Measurements from ENCODE around the gene SH3BP5. TPM values are rescaled to one million over a fixed set of nuclear protein-coding genes. Genes with fewer than 3 reads are reported as not detected.
A peak's percentile ranks its signal among the peaks of the same experiment; 100 is the strongest.
"Not testable (repeated sequence)": the region's sequence is repeated elsewhere in the genome, so short reads cannot be mapped to it uniquely, and the experiment has no call there.

The SH3BP5 gene
- total RNA-seq, 2 experiments from 2014 or later, result 2.4 TPM

DNA sequence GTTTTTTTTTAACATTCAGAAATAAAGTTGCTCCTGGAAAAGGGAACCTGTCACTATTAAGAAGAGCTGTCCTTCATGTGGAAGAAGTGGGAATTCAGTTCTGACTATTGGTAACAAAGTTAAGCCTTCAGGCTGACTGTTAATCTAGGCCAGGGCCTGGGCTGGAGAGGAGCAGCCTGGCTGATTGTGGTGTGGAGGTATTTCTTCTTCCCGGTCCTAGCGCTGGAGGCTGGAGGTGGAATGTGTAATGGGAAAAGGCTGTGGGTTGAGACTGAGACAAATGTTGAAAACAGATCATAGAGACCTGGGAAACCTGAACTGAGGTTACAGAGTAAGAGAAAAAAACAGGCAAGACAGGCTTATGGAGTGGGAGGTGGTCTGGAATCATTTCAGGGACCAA, 23.8 kb upstream of the SH3BP5 start:
- Mint-ChIP-seq H3K27ac (peak overlapping the region; percentile 10), H3K4me3 (no peak overlapping the region), H3K9me3 (no peaks in the 10 kb centered on the region), H3K4me1 (peaks cover 19% of the 10 kb centered on the region), H3K27me3 (no peaks in the 10 kb centered on the region), H3K36me3 (no peaks in the 10 kb centered on the region)
- no peak for DNase-seq

DNA sequence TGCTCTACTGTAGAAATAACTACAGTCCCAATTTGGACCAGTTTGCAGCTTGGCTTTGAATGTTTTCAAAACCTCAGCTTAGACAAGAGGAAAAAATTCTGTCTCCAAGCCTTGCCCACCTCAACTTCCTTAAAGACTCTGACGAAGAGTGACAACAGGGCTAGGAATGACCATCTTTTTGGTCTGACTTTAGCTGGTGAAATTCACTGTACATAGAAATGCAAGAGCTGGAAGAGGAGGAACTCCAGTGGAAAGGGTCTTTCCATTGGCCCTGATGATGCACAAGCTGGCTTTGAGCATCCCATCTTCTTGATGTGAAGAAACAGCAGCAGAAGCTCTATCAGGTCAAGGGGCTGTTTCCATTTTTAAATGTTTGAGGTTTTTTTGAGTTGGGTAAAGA, 22.7 kb upstream of the SH3BP5 start:
- Mint-ChIP-seq H3K4me3 (no peak overlapping the region), H3K36me3 (no peaks in the 10 kb centered on the region), H3K27ac (no peak overlapping the region), H3K9me3 (no peaks in the 10 kb centered on the region), H3K4me1 (peaks cover 12% of the 10 kb centered on the region), H3K27me3 (no peaks in the 10 kb centered on the region)
- no peak for DNase-seq

DNA sequence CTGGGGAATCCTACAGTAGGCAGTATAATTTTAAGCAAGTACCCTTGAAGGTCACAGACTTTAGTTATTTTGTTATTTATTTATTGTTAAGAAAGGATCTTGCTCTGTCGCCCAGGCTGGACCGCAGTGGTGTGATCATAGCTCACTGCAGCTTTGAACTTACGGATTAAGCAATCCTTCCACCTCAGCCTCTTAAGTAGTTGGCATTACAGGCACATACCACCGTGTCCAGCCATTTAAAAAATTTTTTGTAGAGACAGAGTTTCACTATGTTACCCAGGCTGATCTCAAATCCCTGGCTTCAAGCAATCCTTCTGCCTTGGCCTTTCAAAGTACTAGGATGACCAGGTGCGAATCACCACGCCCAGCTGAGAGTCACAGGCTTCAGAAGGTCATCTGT, 22.1 kb upstream of the SH3BP5 start:
- H3K27ac Mint-ChIP-seq, result no peak overlapping the region
- peaks cover 12% of the 10 kb centered on the region for H3K4me1 Mint-ChIP-seq
- H3K9me3 Mint-ChIP-seq, result no peaks in the 10 kb centered on the region
- H3K4me3 Mint-ChIP-seq, result no peak overlapping the region
- no peak for DNase-seq
- H3K36me3 Mint-ChIP-seq, result no peaks in the 10 kb centered on the region
- no peaks in the 10 kb centered on the region for H3K27me3 Mint-ChIP-seq

DNA sequence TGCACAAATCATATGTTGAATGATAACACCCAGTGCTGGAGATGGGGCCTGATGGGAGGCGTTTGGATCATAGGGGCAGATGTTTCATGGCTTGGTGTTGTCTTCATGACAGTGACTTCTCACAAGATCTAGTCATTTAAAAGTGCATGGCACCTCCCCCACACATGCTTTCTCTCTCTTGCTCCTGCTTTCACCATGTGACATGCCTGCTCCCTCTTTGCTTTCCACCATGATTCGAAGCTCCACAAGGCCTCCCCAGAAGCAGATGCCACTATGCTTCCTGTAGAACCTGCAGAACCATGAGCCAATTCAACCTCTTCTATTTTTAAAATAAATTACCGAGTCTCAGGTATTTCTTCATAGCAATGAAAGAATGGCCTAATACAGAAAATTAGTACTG, 17.8 kb upstream of the SH3BP5 start:
- no peak for DNase-seq
- Mint-ChIP-seq H3K9me3 (no peaks in the 10 kb centered on the region), H3K36me3 (peaks cover 2% of the 10 kb centered on the region), H3K27ac (no peak overlapping the region), H3K27me3 (no peaks in the 10 kb centered on the region), H3K4me1 (peaks cover 21% of the 10 kb centered on the region), H3K4me3 (no peak overlapping the region)

DNA sequence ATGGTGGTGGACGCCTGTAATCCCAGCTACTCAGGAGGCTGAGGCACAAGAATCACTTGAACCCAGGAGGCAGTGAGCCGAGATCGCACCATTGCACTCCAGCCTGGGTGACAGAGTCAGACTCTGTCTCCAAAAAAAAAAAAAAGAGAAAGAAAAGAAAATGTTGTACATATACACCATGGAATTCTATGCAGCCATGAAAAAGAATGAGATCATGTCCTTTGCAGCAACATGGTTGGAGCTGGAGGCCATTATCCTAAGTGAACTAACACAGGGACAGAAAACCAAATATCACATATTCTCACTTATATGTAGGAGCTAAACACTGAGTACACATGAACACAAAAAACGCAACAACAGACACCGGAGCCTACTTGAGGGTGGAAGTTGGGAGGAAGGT, 17.1 kb upstream of the SH3BP5 start:
- H3K27ac Mint-ChIP-seq, H3K27me3 Mint-ChIP-seq, H3K4me3 Mint-ChIP-seq, H3K9me3 Mint-ChIP-seq, H3K36me3 Mint-ChIP-seq, DNase-seq: not testable (repeated sequence)
- peaks cover 22% of the 10 kb centered on the region for H3K4me1 Mint-ChIP-seq

DNA sequence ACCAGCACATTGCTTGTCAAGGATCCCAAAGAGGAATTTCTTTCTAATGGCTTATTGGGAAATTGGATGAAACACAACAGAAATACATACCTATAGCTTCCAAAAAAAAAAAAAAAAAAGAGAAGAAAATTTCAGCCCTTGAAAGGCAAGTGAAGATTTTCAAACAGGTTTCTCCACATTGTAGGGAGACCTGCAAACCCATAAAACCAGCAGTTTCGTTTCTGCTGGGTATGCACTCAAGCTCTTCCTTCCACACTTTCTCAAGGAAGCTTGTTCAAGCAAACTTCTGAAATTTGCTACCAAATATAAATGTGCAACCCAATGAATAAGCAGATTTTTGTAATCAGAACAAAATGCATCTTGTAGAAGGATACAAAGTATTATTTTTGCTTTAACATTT, 15.9 kb upstream of the SH3BP5 start:
- Mint-ChIP-seq H3K36me3 (peaks cover 2% of the 10 kb centered on the region), H3K27ac (no peak overlapping the region), H3K4me1 (peaks cover 22% of the 10 kb centered on the region), H3K27me3 (no peaks in the 10 kb centered on the region), H3K4me3 (no peak overlapping the region), H3K9me3 (no peaks in the 10 kb centered on the region)
- no peak for DNase-seq

DNA sequence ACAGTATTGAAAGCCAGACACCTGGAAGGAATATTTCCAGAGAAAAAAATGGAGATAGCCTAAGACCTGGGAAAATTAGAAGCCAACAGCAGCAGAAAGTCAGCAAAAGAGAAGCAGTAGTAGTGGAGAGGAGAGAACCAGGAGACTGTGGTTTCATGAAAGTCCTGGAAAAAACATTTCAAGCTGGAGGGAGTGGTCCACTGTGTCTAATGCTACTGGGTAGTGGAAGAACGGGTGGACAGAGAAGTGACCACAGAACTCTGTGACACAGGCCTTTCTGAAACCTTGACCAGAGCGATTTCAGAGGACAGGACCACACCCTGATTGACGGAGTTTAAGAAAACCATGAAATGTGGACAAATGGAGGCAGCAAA, 15.3 kb upstream of the SH3BP5 start:
- Mint-ChIP-seq H3K27me3 (no peaks in the 10 kb centered on the region), H3K4me3 (no peak overlapping the region), H3K9me3 (no peaks in the 10 kb centered on the region), H3K36me3 (peaks cover 2% of the 10 kb centered on the region), H3K27ac (no peak overlapping the region), H3K4me1 (peaks cover 22% of the 10 kb centered on the region)
- DNase-seq, result no peak

DNA sequence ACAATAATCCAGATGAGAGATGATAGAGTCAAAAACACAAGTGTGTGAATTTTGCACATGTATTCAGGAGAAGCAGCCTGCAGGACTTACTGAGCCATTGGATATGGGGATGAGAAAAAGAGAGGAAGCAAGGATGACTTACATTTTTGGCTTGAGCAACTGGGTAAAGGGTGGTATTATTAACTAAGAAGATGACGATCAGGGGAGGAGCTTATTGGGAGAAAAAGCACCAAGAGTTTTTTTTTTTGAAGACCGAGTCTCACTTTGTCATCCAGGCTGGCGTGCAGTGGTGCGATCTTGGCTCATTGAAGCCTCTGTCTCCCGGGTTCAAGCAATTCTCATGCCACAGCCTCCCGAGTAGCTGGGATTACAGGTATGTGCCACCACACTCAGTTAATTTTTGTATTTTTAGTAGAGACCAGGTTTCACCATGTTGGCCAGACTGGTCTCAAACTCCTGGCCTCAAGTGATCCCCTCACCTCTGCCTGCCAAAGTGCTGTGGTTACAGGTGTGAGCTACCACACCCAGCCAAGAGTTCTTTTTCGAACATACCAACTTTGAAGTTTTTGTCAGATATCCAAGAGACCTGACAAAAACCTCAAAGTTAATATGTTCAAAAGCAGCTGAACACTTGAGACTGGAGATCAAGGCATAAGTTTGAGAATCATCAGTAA, 14.8 kb upstream of the SH3BP5 start:
- Mint-ChIP-seq H3K4me1 (peaks cover 22% of the 10 kb centered on the region), H3K27ac (no peak overlapping the region), H3K4me3 (no peak overlapping the region)

DNA sequence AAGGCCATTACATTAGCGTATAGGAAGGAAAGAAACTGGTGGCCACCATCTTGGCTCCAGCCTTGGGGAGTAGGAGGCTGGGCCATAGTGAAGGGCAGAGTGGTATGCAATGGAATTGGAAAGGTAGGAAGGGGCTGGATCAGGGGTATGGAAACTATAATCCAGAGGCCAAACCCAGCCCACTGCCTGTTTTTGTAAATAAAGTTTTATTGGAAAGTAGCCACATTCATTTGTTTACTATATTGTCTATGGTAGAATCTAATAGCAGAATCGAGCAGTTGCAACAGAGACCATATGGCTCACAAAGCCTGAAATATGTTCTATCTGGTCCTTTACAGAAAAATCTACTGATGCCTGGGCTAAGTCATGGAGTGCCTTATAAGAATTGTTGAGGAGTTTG, 14.1 kb upstream of the SH3BP5 start:
- Mint-ChIP-seq H3K27ac (no peak overlapping the region), H3K9me3 (no peaks in the 10 kb centered on the region), H3K36me3 (peaks cover 2% of the 10 kb centered on the region), H3K4me3 (no peak overlapping the region), H3K4me1 (peaks cover 22% of the 10 kb centered on the region), H3K27me3 (no peaks in the 10 kb centered on the region)
- DNase-seq, result no peak

More for the DNA sequence above, 14.8 kb upstream of the SH3BP5 start:
- Mint-ChIP-seq H3K36me3 (peaks cover 2% of the 10 kb centered on the region), H3K9me3 (no peaks in the 10 kb centered on the region), H3K27me3 (no peaks in the 10 kb centered on the region)
- DNase-seq, result no peak

DNA sequence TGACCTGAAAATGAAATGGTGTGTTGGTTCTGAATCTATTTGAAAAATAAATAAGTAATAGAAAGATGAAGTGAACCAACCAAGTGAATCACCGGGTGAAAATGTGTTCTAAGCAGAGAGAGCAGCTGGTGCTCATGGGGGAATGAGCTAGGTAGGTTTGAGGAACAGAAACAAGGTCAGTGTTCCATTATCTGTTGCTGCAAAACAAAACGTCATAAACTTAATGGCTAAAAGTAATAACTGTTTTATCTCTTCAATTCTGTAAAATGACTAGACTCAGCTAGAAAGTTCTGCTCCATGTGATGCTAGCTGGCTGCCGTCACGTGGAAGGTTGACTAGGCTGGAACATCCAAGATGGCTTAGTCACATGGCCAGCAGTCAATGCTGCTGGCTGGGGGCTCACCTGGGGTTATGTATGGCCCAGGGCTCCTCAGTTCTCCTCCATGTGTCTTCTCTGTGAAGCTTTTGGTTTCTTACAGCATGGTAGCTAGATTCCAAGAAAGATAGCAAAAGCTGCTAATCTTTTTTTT, 13.3 kb upstream of the SH3BP5 start:
- H3K27me3 Mint-ChIP-seq, result no peaks in the 10 kb centered on the region
- no peaks in the 10 kb centered on the region for H3K9me3 Mint-ChIP-seq
- no peak for DNase-seq
- H3K27ac Mint-ChIP-seq, result no peak overlapping the region
- no peak overlapping the region for H3K4me3 Mint-ChIP-seq
- H3K36me3 Mint-ChIP-seq, result peaks cover 2% of the 10 kb centered on the region
- peaks cover 25% of the 10 kb centered on the region for H3K4me1 Mint-ChIP-seq

DNA sequence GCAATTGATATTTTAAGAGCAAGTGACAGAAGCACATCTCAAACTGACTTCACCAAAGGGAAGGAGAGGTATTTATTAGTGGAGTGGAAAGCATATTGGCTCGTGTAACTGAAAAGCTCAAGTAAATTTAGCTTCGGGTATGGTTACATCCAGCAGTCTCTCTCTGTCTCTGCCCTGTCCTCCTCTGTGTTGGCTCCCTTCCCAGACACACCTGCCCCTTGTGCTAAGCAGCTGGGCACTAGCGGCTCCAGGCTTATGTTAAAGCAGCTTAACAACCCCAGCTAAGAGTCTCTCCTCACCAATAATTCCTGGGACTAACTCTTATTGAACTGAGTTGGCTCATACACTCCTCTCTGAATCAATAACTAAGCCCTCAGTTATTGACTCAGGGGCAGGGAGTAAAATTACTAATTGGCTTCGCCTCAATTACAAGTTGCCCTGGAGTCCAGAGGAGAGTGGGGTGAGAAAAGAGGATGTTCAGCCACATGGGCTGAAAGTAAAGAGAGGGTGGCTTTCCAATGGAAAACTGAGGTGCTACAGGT, 12.8 kb upstream of the SH3BP5 start:
- Mint-ChIP-seq H3K27me3 (no peaks in the 10 kb centered on the region), H3K27ac (no peak overlapping the region), H3K4me1 (peaks cover 25% of the 10 kb centered on the region), H3K4me3 (no peak overlapping the region), H3K9me3 (no peaks in the 10 kb centered on the region), H3K36me3 (peaks cover 2% of the 10 kb centered on the region)
- no peak for DNase-seq

DNA sequence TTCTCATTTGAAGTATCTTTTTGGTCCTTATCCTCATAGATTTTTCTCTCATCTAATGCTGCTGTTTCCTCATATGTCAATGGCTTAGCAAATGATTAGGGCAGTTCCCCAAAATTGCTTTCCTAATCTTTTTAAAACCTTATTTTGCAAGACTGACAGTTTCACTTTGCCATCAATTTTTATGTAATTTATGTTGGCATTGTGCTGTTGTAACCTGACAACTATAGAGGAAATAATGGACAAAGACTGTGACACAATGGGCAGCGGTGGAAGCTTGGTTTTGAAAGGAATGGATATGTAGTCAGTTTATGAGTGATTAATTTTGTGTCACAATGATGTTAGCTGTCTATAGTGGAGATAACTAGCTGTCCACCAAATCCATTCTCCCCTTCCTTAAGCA, 10.6 kb upstream of the SH3BP5 start:
- H3K4me3 Mint-ChIP-seq, result no peak overlapping the region
- H3K36me3 Mint-ChIP-seq, result peaks cover 2% of the 10 kb centered on the region
- DNase-seq, result no peak
- no peak overlapping the region for H3K27ac Mint-ChIP-seq
- H3K4me1 Mint-ChIP-seq, result peaks cover 19% of the 10 kb centered on the region
- no peaks in the 10 kb centered on the region for H3K27me3 Mint-ChIP-seq
- no peaks in the 10 kb centered on the region for H3K9me3 Mint-ChIP-seq

DNA sequence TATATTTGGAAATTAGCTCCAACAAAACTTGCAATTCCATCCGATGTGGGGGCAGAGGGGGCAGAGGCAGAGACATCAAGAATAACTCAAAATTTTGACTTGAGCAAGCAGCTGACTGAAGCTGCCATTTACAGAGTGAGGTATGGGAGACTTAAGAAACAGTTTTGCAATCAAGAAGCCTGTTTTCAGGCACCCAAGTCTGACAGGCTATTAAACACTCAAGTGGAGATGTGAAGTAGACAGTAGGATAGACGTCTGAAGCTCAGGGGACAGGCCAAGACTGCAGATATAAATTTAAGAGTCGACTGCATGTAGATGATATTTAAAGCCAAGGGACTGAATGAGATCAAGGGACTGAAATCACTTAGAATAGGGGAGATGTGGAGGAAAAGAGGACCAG, 9.9 kb upstream of the SH3BP5 start:
- H3K36me3 Mint-ChIP-seq, result peaks cover 2% of the 10 kb centered on the region
- H3K27me3 Mint-ChIP-seq, result no peaks in the 10 kb centered on the region
- H3K9me3 Mint-ChIP-seq, result no peaks in the 10 kb centered on the region
- H3K4me1 Mint-ChIP-seq, result peaks cover 12% of the 10 kb centered on the region
- no peak overlapping the region for H3K4me3 Mint-ChIP-seq
- DNase-seq, result no peak
- H3K27ac Mint-ChIP-seq, result no peak overlapping the region

DNA sequence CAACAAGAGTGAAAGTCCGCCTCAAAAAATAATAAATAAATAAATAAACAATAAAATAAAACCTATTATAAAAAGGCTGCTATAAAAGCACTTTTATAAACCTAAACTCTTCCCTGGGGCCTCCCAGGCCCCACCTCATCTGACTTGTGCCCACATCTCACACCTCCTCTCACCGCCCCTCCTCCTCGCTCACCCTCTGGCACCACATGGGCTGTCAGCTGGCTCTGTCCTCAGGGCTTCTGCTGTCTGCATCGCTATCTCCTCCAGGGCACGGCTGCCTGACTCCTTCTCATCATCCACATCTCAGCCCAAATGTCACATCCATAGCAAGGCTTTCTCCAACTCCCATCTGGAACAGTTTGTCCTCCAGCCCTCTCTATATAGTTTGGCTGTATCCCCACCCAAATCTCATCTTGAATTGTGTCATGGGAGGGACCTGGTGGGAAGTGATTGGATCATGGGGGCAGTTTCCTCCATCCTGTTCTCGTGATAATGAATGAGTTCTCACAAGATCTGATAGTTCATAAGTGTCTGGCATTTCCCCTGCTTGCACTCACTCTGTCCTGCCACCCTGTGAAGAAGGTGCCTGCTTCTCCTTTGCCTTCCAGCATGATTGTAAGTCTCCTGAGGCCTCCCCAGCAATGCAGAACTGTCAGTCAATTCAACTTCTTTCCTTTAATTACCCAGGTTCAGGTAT, 8.8 kb upstream of the SH3BP5 start:
- H3K27ac Mint-ChIP-seq, result no peak overlapping the region
- DNase-seq, result no peak
- no peaks in the 10 kb centered on the region for H3K9me3 Mint-ChIP-seq
- no peaks in the 10 kb centered on the region for H3K36me3 Mint-ChIP-seq
- H3K4me1 Mint-ChIP-seq, result peaks cover 7% of the 10 kb centered on the region
- H3K4me3 Mint-ChIP-seq, result no peak overlapping the region
- no peaks in the 10 kb centered on the region for H3K27me3 Mint-ChIP-seq

DNA sequence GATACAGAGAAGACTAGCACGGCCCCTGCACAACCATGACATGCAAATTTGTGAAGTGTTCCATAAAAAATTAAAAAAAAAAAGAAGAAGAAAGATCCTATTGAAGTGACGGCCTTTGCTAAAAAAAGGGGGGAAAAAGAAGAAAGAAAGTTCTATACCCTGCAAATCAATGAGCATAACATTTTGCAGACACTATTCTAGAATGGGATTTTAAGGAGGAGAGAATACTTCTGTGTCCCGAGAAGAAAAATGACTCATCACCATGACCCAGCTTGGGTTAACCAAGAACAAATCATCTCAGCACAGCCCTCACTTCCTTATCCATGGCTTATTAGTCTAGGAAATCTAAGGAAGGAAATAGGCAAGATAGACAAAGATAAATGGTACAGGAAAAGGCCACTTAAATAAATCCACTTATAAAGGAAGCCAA, 7.4 kb upstream of the SH3BP5 start:
- H3K27ac Mint-ChIP-seq, result no peak overlapping the region
- DNase-seq, result no peak
- H3K4me3 Mint-ChIP-seq, result no peak overlapping the region
- H3K27me3 Mint-ChIP-seq, result no peaks in the 10 kb centered on the region
- H3K4me1 Mint-ChIP-seq, result peaks cover 3% of the 10 kb centered on the region
- no peaks in the 10 kb centered on the region for H3K9me3 Mint-ChIP-seq
- H3K36me3 Mint-ChIP-seq, result no peaks in the 10 kb centered on the region

DNA sequence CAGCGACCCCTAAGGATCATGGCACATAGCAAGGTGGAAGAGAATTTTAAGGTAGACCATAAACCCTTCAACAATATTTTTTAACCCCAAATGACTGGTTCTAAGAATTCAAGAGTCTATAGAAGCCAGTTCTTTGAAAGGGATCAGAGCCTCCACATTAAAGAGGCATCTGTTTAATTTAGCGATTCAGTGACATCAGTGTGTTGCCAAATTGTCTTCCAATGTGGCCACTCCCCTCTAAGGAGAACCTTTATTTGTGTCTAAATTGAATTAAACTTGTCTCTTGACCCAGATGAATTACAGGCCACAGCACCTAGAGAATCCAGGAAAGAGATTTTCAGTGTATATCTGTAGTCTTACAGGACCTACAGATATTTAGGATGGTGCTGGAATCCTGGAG, 6.6 kb upstream of the SH3BP5 start:
- Mint-ChIP-seq H3K4me1 (peaks cover 3% of the 10 kb centered on the region), H3K36me3 (no peaks in the 10 kb centered on the region), H3K4me3 (no peak overlapping the region), H3K9me3 (no peaks in the 10 kb centered on the region), H3K27ac (no peak overlapping the region), H3K27me3 (no peaks in the 10 kb centered on the region)
- no peak for DNase-seq
